ENCODE data around the gene ZBTB4.
A peak's percentile ranks its signal among the peaks of the same experiment; 100 is the strongest.

The ZBTB4 gene, protein sequence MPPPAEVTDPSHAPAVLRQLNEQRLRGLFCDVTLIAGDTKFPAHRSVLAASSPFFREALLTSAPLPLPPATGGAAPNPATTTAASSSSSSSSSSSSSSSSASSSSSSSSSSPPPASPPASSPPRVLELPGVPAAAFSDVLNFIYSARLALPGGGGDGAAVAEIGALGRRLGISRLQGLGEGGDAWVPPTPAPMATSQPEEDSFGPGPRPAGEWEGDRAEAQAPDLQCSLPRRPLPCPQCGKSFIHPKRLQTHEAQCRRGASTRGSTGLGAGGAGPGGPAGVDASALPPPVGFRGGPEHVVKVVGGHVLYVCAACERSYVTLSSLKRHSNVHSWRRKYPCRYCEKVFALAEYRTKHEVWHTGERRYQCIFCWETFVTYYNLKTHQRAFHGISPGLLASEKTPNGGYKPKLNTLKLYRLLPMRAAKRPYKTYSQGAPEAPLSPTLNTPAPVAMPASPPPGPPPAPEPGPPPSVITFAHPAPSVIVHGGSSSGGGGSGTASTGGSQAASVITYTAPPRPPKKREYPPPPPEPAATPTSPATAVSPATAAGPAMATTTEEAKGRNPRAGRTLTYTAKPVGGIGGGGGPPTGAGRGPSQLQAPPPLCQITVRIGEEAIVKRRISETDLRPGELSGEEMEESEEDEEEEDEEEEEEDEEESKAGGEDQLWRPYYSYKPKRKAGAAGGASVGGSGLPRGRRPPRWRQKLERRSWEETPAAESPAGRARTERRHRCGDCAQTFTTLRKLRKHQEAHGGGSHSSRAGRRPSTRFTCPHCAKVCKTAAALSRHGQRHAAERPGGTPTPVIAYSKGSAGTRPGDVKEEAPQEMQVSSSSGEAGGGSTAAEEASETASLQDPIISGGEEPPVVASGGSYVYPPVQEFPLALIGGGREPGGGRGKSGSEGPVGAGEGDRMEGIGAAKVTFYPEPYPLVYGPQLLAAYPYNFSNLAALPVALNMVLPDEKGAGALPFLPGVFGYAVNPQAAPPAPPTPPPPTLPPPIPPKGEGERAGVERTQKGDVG
- total RNA-seq: 112 to 248 (median 232) reads per million in 4 experiments

DNA sequence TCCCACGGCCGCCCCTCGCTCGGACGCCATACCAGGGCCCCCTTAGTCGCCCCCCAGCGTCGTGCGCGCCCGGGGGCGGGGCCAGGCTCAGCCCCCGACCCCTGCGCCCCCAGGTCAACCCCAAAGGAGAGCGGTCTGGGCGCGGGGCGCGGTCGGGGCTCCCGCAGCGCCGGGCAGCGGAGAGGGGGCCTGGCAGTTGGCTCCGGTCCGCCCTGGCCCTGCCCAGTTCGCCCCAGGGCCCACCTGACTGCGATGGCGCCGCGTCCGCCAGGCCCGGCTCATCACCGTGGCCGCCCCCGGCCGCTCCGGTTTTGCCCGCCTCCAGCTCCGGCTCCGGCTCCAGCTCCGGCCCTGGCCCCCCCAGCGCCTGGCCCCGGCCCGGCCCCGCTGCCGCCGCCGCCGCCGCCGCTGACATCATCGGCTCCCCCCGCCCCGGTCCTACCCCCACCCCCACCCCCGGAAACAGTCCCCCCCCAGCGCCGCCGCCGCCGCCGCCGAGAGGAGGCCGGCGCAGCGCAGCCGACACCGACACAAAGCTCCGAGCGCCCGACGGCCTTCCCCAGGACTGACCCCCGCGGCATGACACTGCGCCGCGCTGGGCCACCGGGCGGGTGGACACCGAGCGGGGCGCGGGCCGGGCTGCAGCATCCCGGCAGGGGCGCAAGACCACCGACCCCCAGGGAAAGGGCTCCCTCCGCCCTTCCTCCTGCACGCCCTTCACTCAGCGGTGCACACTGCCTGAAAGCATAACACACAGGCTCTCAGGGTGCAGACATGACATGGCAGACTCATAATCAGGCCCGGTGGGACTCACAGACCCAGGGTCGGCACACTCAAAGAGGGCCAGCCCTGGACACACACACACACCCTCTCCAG is at the start of gene ZBTB4:
Gene ZBTB4, minus strand, starts transcription at position 419 of the 876 bp plus-strand sequence. CDS start 12,830 bp downstream, outside the sequence.
- DNase-seq: peak; percentile 55

DNA sequence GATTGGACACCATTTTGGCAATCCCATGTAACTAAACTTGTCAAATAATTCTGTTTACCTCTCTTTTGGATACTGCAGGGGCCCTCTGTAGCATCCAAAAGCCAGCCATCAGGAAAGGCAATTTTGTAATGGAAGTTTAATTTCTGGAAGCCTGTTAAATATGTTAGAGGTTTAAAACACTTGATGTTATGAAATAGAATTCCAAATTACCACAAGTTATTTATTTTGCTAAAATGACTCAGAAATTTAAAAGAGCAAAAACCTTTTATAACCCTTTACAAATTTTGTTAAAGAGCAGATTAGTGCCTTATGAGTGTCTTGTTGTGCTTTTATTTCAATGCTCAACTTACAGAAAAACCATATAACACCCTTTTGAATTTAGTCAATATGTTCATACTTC is 49.4 kb upstream of the ZBTB4 start:
- no peak for DNase-seq

DNA sequence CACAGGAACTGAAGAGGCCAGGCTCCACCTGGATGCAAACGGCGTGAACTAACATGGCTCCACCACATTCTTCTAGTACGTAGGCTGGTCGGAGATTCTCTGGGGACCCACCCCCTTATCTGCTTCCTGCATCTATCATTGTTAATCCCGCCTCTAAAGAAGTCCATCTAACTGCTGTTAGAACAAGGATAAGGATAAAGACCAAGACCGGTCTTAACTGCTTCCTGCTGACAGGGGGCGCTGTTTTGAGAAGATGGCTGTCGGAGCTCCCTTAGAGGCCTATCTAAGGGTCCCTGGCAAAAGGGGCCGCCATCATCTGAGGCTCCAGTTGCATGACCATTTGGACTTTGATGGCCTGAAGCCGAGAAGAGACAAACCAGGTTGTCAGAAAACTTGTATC is 43.6 kb upstream of the ZBTB4 start:
- peak; percentile 33 for DNase-seq

DNA sequence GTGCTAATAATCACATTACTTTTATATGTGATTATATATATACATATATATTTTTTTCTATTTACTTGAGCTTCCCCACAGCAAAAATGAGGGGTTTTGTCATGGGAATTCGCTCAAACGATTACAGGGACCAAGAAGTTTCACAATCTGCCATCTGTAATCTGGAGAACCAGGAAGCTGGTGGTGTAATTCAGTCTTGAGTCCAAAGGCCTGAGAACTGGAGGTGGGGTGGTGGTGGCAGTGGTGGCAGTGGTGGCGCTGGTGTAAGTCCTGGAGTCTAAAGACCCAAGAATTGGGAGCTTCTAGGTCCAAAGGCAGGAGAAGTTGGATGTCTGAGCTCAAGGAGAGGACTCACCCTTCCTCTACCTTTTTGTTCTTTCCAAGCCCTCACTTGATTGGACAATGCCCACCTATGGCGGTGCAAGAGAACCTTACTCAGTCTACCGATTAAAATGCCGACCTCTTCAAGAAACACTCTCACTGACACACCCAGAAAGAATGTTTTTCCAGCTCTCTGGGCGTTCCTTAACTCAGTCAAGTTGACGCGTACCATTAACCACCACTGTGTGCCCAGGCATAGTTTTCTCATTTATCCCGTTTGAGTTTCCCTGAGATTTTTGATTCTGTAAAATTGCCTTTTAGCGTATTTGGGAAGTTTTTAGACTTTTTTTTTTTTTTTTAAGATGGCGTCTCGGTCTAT is 36.6 kb upstream of the ZBTB4 start:
- no peak for DNase-seq

DNA sequence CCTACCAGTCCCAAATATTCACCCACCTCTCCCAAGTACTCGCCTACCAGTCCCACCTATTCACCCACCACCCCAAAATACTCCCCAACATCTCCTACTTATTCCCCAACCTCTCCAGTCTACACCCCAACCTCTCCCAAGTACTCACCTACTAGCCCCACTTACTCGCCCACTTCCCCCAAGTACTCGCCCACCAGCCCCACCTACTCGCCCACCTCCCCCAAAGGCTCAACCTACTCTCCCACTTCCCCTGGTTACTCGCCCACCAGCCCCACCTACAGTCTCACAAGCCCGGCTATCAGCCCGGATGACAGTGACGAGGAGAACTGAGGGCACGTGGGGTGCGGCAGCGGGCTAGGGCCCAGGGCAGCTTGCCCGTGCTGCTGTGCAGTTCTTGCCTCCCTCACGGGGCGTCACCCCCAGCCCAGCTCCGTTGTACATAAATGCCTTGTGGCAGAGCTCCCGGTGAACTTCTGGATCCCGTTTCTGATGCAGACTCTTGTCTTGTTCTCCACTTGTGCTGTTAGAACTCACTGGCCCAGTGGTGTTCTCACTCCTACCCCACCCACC is 34.5 kb upstream of the ZBTB4 start:
- no peak for DNase-seq

DNA sequence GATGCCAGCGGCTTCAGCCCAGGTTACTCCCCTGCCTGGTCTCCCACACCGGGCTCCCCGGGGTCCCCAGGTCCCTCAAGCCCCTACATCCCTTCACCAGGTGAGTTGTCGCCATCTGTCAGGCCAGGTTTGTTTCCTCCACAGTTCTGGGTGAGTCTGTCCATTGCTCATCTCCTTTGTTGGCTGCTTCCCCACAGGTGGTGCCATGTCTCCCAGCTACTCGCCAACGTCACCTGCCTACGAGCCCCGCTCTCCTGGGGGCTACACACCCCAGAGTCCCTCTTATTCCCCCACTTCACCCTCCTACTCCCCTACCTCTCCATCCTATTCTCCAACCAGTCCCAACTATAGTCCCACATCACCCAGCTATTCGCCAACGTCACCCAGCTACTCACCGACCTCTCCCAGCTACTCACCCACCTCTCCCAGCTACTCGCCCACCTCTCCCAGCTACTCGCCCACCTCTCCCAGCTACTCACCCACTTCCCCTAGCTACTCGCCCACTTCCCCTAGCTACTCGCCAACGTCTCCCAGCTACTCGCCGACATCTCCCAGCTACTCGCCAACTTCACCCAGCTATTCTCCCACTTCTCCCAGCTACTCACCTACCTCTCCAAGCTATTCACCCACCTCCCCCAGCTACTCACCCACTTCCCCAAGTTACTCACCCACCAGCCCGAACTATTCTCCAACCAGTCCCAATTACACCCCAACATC is 33.6 kb upstream of the ZBTB4 start:
- DNase-seq: no peak

DNA sequence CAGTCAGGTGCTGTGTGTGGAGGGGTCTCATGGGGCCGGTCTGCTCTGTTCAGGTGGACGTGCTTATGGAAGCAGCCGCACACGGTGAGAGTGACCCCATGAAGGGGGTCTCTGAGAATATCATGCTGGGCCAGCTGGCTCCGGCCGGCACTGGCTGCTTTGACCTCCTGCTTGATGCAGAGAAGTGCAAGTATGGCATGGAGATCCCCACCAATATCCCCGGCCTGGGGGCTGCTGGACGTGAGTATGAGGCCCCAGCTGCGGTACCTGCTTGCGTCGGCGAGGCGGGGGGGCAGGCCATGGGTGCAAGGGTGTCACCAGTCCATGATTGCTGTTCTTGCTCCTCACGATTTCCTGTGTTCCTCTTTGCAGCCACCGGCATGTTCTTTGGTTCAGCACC is 32.7 kb upstream of the ZBTB4 start:
- DNase-seq: no peak

DNA sequence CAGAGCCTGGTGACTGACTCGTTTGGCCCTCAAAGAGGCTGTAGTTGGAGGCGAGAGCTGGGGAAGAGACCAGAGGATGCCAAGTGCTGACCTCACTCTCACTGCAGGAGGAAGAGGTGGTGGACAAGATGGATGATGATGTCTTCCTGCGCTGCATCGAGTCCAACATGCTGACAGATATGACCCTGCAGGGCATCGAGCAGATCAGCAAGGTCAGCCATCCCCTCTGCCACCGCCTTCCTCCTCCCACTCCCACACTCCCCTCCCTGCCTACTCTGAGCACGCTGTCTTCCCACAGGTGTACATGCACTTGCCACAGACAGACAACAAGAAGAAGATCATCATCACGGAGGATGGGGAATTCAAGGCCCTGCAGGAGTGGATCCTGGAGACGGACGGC is 31.7 kb upstream of the ZBTB4 start:
- DNase-seq: no peak

DNA sequence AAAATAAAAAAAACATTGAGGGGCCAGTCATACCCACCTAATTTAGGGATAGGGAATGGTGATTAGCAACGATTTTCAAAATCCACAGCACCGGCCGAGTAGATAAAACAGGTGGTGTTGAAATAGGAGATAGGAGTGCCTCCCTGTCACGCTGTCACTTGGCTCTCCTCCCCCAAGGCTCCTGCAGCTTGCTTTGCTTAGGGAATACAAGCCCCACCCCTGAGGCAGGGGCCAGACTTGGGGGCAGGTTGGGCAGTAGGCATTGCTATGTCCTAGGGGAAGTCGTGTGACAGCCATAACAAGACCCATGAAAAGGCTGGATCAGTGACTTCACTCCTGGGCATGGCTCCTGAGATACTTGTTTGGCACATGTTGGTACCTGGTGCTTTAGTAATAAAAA is 30.5 kb upstream of the ZBTB4 start:
- DNase-seq: no peak

DNA sequence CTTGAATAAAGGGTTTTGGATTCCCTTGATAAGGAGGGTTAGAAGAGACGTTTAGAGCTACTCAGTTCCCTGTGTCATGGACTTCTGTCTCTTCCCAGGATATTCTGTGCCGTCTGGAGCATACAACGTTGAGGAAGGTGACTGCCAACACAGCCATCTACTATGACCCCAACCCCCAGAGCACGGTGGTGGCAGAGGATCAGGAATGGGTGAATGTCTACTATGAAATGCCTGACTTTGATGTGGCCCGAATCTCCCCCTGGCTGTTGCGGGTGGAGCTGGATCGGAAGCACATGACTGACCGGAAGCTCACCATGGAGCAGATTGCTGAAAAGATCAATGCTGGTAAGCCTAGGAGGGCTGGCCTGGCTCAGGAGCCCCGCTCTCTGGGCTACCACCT is 29.4 kb upstream of the ZBTB4 start:
- DNase-seq: no peak

DNA sequence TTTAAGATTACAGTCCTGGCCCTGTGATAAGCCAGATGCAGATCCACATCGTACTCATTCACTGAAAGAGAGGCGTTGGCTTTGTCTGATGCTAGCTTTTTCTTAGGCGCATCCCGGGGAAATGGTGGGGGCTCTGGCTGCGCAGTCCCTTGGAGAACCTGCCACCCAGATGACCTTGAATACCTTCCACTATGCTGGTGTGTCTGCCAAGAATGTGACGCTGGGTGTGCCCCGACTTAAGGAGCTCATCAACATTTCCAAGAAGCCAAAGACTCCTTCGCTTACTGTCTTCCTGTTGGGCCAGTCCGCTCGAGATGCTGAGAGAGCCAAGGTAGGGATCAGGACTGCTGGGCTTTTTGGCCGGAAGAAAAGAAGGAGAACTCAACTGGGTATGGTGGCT is 28.7 kb upstream of the ZBTB4 start:
- DNase-seq: no peak

DNA sequence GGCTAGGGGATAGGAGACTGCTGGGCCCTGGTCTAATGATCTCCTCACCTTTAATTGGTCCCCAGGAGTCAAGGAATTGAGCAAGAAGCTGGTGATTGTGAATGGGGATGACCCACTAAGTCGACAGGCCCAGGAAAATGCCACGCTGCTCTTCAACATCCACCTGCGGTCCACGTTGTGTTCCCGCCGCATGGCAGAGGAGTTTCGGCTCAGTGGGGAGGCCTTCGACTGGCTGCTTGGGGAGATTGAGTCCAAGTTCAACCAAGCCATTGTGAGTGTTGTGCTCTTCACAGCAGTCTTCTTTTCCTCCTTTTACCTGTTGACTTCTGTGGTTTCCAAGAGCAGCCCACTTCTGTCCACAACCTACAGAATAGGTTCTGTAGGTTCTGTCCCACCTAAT is 24.1 kb upstream of the ZBTB4 start:
- no peak for DNase-seq

DNA sequence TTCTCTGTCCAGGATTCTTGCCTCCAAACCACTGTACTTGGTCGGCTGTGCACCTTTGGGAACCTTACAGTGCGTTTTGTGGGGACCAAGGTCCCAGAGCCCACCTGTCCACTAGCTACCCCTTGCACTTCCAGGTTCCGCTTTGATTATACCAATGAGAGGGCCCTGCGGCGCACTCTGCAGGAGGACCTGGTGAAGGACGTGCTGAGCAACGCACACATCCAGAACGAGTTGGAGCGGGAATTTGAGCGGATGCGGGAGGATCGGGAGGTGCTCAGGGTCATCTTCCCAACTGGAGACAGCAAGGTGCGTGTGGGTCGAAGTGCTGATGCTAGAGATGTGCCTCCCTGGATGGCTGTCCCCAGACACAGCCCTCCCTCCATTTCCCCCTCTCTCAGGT is 23.6 kb upstream of the ZBTB4 start:
- DNase-seq: no peak

DNA sequence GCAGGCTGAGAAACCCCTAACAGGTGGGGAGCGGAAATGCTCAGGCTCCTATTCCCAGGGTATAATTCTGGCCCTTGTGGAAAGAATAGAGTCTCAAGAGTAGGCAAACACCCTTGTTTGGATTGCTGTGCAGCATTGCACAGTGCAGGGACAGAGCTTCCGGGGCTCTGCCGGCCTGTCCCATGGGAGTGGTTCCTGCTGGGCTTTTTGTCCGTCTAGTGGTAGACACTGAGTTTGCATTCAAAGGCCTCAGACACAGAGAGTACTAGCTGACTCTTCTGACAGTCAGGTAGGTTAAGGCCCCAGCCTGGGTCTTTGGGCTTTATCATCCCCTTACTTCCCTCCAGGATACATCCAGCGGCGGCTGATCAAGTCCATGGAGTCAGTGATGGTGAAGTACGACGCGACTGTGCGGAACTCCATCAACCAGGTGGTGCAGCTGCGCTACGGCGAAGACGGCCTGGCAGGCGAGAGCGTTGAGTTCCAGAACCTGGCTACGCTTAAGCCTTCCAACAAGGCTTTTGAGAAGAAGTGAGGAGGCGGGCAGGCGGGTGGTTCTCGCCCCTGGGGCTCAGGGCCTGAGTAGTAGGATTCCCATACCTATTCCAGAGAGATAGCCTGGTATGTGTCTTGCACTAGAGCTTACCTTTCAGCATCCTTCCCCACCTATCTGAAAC is 22.9 kb upstream of the ZBTB4 start:
- no peak for DNase-seq

DNA sequence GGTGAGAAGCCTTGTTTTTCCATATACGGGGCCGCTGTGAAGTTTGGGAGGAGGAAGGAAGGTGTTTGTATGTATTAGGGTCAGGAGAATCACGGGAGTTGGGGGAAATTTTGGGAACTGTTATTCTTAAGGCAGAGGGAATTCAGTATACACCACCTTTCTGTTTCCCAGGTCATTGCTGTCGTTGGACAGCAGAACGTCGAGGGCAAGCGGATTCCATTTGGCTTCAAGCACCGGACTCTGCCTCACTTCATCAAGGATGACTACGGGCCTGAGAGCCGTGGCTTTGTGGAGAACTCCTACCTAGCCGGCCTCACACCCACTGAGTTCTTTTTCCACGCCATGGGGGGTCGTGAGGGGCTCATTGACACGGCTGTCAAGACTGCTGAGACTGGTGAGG is 22.3 kb upstream of the ZBTB4 start:
- DNase-seq: no peak

DNA sequence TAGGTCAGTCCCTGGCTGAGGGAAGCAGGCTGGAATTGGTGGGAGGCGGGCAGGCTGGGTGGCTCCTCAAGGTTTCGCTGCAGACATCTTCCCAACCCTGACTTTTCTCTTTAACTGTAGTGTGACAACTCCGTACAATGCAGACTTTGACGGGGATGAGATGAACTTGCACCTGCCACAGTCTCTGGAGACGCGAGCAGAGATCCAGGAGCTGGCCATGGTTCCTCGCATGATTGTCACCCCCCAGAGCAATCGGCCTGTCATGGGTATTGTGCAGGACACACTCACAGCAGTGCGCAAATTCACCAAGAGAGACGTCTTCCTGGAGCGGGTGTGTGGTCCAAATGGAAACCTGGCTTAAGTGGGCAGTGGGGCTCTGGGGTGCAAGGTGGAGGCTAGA is 19.7 kb upstream of the ZBTB4 start:
- DNase-seq: no peak

DNA sequence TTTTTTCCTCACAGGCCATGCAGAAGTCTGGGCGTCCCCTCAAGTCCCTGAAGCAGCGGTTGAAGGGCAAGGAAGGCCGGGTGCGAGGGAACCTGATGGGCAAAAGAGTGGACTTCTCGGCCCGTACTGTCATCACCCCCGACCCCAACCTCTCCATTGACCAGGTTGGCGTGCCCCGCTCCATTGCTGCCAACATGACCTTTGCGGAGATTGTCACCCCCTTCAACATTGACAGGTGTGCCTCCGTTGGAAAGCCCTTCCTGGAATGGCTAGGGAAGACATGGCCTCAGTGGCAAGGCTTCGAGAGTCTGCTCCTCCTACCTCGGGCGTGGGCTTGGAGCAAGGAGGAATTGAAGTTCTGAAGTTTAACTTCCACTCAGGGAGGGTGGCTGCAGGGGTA is 18.2 kb upstream of the ZBTB4 start:
- no peak for DNase-seq

DNA sequence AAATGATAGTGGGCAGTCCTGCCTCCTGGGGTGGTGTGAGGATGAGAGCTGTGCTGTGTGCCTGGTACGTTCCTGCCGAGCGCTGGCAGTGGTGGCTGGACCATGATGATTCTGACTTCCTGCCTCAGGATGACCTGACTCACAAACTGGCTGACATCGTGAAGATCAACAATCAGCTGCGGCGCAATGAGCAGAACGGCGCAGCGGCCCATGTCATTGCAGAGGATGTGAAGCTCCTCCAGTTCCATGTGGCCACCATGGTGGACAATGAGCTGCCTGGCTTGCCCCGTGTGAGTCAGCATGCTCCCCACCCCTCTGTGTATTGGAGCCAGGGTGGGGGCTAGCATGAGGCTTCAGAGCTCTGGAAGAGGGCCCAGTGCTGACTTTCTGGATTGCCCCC is 17.8 kb upstream of the ZBTB4 start:
- DNase-seq: no peak

DNA sequence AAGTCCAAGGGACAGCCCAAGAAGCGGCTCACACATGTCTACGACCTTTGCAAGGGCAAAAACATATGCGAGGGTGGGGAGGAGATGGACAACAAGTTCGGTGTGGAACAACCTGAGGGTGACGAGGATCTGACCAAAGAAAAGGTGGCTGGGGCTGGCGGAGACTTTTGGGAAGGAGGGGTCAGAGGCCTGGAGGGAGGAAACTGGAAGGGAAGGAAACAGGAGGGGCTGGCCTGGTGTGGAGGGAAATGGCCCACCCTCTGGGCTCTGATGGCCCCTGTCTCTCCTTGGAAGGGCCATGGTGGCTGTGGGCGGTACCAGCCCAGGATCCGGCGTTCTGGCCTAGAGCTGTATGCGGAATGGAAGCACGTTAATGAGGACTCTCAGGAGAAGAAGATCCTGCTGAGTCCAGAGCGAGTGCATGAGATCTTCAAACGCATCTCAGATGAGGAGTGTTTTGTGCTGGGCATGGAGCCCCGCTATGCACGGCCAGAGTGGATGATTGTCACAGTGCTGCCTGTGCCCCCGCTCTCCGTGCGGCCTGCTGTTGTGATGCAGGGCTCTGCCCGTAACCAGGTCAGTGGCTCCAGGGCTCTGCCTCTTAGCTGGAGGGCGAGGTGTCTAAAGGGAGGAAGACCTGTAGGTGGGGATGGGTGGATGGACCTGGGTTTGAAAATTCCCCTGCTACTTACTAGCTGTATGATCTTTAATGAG is 17.2 kb upstream of the ZBTB4 start:
- no peak for DNase-seq

Measured in effector CD8-positive, alpha-beta T cell (primary cell).